Measurements from ENCODE around the gene GUCA2B.

Gene GUCA2B

GRCh38 chr1:42167611-42168390 lies 14.6 kb downstream of the GUCA2B start:
- TF ChIP-seq GATA2 (IDR thresholded peaks at IDR 0.05; ENCODE audit: low read depth, low read length): no peak
- no peak for TF ChIP-seq GATA3 (IDR thresholded peaks at IDR 0.05; ENCODE audit: low read depth, low read length)

DNA sequence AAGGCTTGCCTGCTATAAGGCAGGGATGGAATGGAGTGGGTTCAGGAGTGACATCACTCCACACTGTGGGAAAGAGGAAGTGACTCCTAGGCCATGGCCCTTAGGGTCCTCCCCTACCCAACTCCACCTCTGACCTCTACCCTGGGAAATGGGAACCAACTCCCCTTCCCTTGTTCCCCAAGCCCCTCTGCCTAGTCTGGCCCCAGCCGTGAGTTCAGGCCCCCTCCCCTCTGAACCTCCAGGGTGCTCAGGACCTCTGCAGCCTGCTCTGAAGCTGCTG lies 15.1 kb downstream of the GUCA2B start:
- TF ChIP-seq GATA3 (IDR thresholded peaks at IDR 0.05; ENCODE audit: low read depth, low read length) (no peak), GATA2 (IDR thresholded peaks at IDR 0.05; ENCODE audit: low read depth, low read length) (no peak)

DNA sequence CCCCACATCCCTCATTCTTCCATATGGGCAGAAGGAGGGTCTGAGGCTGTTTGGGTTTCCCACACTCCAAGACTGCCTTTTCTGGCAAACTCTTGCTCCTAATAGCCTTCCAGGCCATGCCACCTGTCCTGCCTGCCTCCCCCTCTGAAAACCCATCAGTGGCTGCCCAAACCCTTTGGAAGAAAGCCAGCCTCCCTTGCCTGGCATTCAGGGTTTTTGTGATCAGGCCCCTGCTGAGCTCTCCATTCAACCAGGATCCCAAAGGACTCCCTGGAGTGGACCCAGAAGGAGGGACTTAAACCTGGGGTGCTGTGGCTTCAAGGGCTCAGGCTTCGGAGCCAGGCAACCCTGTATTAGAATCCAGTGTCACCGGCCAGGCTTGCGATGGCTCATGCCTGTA lies 15.6 kb downstream of the GUCA2B start:
- TF ChIP-seq GATA3 (IDR thresholded peaks at IDR 0.05; ENCODE audit: low read depth, low read length) (no peak), GATA2 (IDR thresholded peaks at IDR 0.05; ENCODE audit: low read depth, low read length) (no peak)

GRCh38 chr1:42170779-42171621 lies 17.8 kb downstream of the GUCA2B start:
- TF ChIP-seq GATA2 (IDR thresholded peaks at IDR 0.05; ENCODE audit: low read depth, low read length) (no peak), GATA3 (IDR thresholded peaks at IDR 0.05; ENCODE audit: low read depth, low read length) (no peak)

DNA sequence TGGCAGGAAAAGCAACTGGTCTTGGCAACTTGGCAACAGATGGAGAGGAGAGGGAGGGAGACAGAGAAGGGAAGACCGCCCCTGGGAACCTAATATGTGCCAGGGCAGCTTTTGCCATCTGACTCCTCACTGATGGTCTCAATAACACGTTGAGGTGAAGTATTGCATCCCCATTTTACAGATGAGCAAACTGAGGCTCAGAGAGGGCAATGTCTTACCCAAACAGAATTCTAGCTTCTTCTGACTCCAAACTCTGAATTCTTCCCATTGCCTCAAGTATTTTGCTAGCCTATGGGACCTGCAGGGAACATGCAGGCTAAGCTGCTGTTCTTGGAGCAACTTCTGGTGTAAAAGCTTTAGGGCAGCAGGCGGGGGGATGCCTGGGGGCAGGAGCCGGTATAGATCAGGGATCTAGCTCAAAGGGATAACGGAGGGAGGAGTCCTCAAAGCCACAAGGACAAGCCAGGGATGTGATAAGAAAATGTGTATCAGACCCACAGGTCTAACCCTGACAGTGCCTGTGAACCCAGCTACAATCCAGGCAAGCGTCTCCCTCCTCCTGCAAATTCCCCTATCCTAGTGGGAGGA lies 18.6 kb downstream of the GUCA2B start:
- TF ChIP-seq GATA2 (IDR thresholded peaks at IDR 0.05; ENCODE audit: low read depth, low read length): no peak
- no peak for TF ChIP-seq GATA3 (IDR thresholded peaks at IDR 0.05; ENCODE audit: low read depth, low read length)

DNA sequence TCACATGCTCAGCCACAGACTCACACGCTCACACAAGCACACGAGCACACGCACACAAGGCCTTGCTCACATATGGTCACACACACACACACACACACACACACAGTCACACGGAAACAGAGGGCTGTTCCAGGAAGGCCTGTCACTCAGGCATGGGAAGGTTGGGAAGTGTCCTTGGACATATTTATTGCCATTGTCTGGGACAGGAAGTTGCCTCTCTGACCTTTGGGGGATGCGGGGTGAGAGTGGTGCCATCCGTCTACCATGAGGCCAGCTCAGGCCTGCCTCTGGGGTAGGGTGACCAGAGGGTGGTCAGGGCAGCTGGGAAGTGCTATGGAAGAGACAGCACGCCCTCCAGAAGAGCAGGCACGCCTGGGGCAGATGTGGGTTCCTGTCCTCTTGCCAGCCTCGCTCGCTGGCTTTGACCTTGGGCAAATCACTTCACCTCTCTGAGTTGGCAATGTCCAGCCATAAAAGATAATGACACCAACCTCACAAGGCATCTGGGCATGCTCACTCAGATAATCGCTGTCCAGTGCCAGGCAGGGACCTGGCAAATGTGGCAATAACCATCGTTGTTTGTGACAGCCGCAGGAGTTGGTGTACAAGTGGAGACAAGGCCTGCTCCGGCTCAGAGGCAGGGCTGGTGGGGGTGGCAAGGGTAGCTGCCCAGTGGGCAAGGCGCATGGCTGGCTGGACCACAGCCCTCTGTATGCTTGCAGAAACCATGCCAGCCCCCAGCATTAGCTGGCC lies 19.3 kb downstream of the GUCA2B start:
- TF ChIP-seq GATA3 (IDR thresholded peaks at IDR 0.05; ENCODE audit: low read depth, low read length): no peak
- TF ChIP-seq GATA2 (IDR thresholded peaks at IDR 0.05; ENCODE audit: low read depth, low read length): no peak

- TF ChIP-seq GATA2 (IDR thresholded peaks at IDR 0.05; ENCODE audit: low read depth, low read length): no peak
- TF ChIP-seq GATA3 (IDR thresholded peaks at IDR 0.05; ENCODE audit: low read depth, low read length): no peak
These were observed 20.1 kb downstream of the GUCA2B start for GRCh38 chr1:42173155-42173933.

DNA sequence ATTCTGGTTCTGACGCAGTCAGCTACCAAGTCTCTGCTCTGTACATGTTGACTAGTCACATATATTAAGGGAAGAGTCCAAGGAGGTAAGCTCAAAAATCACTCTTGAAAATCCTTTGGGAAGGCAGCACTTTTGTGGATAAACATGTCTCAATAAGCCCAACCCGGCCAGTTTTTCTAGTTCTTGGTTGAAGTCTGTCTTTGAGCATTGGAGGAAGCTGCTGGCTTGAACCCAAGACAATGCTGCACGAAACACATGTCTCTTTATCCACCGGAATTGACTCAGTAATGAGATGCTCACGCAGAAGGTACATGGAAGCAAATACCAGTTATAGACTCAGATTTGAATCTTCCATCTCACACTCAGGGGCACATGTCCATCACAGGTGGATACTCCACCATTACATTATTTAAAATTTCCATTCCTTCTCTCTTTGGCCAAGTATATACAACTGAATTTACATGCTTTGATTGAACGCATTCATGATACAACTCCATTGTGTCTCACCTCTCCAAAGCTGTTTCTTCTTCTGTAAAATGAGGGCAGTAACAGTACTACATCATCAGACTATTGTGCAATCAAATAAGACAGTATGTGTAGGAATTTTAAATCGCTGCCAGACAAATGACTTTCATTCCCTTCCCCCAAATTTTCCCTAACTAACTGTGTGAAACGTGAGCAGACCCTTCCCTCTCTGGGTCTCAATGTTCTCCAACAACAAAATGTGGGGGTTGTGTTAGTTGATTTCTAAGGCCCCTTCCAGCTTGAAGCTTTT lies 20.9 kb downstream of the GUCA2B start:
- TF ChIP-seq GATA2 (IDR thresholded peaks at IDR 0.05; ENCODE audit: low read depth, low read length): no peak
- no peak for TF ChIP-seq GATA3 (IDR thresholded peaks at IDR 0.05; ENCODE audit: low read depth, low read length)

DNA sequence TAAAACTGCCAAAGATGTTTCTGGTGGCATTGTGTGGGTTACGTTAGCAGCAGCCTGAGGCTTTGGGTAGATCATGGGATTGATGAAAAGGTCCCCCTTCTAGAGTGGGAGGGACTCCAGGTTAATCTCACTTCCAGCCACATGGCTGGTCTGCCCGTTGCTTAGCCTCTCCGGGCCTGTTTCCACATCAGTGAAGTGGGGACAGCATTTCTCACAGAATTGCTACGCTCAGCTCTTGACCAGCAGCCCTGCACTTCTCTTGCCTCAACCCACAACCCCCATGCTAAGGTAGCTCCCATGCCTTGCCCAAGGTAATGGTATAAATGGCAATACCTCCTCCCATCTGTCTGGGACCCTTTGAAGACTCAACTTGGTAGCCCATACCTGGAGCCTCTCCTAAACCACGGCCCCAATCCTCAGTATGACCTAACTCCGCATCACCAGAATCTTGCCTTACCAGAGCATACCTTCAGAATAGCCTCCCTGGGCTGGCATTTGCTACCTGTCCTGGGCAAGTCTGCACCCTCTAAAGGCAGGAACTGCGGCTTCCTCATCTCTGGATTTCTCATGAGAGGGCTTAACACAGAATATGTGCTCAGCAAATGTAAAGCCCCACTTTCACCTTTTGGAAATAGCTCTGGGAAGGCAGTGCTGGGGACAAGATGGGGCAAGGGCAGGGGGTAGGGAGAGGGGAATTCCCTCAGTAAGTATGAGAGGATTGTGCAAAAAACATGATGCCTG lies 22.3 kb downstream of the GUCA2B start:
- TF ChIP-seq GATA2 (IDR thresholded peaks at IDR 0.05; ENCODE audit: low read depth, low read length): peak; percentile 16; the same call in 1 of the 2 replicates
- no peak for TF ChIP-seq GATA3 (IDR thresholded peaks at IDR 0.05; ENCODE audit: low read depth, low read length)

GRCh38 chr1:42176902-42177519 lies 23.8 kb downstream of the GUCA2B start:
- no peak for TF ChIP-seq GATA2 (IDR thresholded peaks at IDR 0.05; ENCODE audit: low read depth, low read length)
- TF ChIP-seq GATA3 (IDR thresholded peaks at IDR 0.05; ENCODE audit: low read depth, low read length): no peak

DNA sequence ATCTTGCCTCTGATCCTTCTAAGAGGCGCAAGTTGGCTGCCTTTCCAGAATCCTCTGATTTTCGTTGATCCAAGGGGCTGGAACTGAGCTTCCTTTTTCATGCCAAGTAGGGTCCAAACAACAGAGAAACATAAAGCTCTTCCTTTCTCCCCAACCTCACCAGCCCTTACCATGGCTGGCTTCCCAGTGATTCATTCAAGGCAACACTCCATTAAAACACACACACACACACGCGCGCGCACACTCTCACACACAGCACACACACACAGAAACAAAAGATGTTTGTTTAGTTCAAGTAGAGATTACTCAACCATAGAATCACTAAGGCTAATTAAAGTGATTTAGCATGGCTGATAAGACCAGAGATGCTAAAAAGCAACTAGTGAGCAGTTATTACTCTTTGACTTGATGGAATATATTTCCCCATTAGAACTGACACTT lies 24.4 kb downstream of the GUCA2B start:
- TF ChIP-seq GATA3 (IDR thresholded peaks at IDR 0.05; ENCODE audit: low read depth, low read length): no peak
- TF ChIP-seq GATA2 (IDR thresholded peaks at IDR 0.05; ENCODE audit: low read depth, low read length): no peak

- TF ChIP-seq GATA3 (IDR thresholded peaks at IDR 0.05; ENCODE audit: low read depth, low read length): no peak
- peak; percentile 34 for TF ChIP-seq GATA2 (IDR thresholded peaks at IDR 0.05; ENCODE audit: low read depth, low read length)
These were observed 25.0 kb downstream of the GUCA2B start for GRCh38 chr1:42178249-42178648.
